Measurements from ENCODE around the gene DPEP3.

GRCh38 chr16:67949645-67950044 is 30.7 kb downstream of the DPEP3 start:
- TF ChIP-seq, protein P1, sequence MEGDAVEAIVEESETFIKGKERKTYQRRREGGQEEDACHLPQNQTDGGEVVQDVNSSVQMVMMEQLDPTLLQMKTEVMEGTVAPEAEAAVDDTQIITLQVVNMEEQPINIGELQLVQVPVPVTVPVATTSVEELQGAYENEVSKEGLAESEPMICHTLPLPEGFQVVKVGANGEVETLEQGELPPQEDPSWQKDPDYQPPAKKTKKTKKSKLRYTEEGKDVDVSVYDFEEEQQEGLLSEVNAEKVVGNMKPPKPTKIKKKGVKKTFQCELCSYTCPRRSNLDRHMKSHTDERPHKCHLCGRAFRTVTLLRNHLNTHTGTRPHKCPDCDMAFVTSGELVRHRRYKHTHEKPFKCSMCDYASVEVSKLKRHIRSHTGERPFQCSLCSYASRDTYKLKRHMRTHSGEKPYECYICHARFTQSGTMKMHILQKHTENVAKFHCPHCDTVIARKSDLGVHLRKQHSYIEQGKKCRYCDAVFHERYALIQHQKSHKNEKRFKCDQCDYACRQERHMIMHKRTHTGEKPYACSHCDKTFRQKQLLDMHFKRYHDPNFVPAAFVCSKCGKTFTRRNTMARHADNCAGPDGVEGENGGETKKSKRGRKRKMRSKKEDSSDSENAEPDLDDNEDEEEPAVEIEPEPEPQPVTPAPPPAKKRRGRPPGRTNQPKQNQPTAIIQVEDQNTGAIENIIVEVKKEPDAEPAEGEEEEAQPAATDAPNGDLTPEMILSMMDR (IDR thresholded peaks at IDR 0.05; ENCODE audit: poor library complexity) = no peak
- no peak for TF ChIP-seq EZH2 (IDR thresholded peaks at IDR 0.05; ENCODE audit: borderline replicate concordance)
